Stimulated activated CD4-positive, alpha-beta T cell treated with anti-CD3 and anti-CD28 coated beads, Interleukin-12 subunit alpha, Interleukin-12 subunit beta, amount 100 ng/mL, for 48 hours (primary cell): ENCODE results near the gene ODC1.
A peak's percentile ranks its signal among the peaks of the same experiment; 100 is the strongest.

Experiments
- DNase-seq, 3 donors: peaks; one replicate each; pipeline ENCODE4 v3.0.0-alpha.2; 2020; ENCODE audit warnings: low read depth in 2 of 3, low spot score in 1 of 3

Gene ODC1

DNA sequence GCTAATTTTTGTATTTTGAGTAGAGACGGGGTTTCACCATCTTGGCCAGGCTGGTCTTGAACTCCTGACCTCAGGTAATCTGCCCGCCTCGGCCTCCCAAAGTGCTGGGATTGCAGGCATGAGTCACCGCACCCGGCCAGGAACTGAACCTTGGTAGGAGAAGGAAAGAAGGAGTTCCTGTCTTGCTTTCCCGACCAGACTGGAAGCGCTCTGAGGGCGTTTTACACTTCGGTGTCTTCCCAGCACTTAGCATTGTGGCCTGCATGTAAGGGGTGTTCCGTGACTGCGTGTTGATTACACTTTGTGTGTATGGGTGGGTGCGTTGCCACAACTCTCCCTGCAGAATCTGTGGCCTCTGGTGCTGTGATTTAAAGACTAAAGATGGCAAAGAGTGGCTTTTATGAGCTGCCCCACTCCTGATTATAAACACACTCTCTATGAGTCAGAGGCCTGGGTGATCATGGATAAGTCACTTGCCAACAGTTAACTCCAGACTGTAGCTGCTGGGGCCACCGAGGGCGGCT lies 46.0 kb downstream of the ODC1 start:
- DNase-seq = no peak

DNA sequence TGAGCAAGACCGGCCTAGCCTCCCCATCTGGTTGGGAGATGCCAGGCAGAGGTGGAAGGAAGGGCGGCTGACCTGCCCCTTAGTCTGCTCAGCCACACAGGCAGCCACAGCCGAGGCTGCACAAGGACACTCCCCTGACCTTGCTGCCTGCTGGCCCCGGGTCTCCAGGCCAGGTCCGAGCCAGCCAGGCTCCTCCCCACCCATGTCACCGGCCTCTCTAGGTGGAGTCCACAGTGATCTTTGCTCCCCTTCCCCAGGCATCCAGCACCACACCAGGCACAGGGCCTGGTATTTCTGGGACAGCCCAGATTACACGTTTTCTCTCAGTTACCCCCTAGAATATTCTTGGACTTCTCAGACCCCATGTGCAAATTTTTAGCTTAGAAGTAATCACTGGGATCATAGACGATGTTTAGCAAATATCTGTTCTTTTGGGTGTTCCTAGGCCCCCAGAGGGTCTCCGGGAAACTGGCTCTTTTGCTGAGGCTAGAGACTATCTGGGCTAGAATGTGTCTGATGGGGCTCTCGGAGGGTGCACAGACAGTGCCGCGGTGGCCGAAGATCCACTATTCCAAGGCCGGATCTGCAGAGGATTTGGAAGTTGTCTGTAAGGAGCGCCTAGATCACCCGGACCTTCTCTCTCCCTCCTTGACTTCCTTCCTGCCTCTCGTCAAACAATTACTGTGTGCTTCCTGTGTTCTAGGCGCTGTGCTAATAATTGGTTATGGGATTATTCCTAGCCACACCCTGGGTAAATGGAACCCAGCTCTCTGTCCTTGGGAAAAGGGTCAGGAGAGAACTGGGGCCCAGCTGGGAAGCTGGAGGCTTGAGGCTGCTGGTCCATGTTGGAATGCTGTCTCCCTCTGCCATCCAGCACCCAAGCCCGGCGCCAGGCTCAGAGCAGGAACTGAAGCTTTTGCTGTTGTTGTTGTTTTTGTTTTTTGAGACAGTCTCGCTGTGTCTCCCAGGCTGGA lies 46.9 kb downstream of the ODC1 start:
- no peak for DNase-seq

DNA sequence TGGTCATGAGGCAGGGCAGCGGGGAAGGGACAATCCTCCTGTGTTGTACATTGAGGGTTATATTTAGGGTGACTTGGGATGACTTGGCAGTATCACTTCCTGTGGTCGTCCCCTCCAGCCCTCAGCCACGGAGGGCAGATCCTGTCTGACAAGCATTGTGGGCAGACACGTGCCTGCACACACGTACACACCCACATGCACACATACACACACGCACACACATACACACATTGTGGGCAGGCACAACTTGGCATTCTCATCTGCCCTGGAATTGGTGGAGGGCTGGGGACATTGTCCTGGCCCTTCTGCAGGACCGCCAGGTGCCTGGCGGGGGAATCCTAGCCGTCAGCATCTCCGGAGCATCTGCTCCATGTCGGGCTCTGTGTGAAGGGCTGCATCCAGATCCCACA lies 47.6 kb downstream of the ODC1 start:
- DNase-seq = peak; percentile 27 to 52 (median 50)

DNA sequence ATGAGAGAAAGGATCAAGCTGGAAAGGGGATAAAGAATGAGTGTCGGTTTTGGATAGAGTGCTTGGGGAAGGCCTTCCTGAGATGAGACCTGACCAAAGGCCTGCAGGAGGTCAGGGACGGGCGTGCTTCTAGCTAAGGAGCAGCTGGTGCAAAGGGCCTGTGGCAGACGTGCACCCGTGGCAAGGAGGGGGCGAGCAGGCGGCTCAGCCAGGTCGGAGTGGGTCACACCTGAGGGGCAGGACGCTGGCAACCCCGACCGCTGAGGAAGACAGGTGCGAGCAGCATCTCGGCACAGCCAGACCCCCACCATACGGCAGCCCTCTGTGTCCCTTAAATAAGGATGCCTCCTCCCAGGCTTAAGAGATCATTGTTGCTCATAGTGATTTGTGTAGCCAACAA lies 48.1 kb downstream of the ODC1 start:
- DNase-seq = no peak

DNA sequence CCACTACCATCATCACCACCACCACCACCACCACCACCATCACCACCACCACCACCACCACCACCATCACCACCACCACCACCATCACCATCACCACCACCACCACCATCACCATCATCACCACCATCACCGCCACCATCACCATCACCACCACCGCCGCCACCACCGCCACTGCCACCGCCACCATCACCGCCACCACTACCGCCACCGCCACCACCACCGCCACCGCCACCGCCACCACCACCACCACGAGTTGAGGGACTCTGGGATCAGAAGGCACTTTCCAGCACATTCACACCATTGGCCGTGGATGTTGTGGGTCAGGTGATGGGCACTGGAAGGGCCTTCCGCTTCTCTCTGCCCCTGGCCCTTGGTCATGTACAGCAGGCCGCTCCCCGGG lies 48.8 kb downstream of the ODC1 start:
- DNase-seq = no peak

DNA sequence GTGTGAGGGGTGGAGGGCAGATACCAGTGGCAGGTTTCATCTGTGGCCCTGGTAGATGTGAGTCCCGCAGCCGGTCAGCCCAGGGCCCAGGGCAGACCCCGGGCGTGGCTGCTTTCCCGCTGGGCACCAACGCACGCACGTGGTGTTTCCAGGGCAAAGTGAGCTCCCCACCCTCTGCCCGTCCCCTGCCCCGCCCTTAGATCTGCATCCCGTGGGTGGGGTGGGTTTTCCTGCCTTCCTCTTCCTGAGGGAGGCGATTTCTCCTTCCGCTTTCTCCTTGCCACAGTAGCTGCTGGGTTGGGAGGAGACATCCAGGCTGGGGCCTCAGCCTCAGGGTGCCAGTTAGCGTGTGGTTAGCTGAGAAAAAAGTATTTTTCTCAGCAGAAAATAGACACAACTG lies 49.6 kb downstream of the ODC1 start:
- DNase-seq = no peak

DNA sequence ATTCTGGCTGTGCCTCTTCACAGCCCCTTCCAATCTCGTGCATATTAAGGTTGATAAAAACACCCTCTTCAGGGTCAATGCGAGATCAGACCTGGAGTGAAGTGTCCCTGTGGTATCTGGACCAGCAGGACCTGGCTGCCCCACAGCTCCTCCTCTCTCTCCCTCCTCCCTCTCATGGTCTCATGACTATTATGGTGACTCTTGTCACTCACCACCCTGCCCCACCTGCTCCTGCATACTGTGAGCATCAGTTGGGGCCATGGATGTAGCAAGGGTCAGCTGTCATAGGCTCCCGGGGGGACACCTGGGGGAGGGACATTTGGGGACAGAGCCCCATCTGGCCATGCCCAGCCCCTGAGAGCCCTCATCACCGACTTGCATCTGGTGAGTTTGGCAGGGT lies 50.2 kb downstream of the ODC1 start:
- DNase-seq = no peak

DNA sequence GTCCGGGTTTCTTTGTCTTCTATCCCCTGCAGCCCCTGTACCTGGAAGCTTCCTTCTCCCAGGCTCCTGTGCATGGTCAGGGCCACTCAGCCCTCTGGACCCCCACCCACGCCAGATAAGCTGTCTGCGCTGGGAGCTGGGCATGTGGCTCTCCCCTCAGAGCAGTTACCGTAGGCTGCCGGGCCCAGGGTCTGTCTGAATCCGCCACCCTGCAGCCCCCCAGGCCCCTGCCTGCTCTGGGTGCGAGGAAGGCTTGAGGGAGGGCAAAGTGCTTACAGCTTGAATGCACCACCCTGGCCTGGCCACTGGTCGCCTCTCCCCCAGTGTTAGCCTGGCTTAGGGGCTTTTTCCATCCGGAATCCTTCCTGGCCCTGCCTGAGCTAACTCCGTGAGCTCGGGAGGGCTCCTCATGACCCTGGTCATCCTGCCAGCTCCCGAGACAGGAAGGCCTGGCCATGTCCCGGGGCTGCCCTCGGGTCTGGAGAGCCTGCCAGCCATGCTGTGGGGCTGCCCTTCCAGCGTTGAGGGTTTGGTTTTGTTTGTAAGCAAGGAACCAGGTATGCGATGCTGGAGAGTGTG lies 50.7 kb downstream of the ODC1 start:
- no peak for DNase-seq

DNA sequence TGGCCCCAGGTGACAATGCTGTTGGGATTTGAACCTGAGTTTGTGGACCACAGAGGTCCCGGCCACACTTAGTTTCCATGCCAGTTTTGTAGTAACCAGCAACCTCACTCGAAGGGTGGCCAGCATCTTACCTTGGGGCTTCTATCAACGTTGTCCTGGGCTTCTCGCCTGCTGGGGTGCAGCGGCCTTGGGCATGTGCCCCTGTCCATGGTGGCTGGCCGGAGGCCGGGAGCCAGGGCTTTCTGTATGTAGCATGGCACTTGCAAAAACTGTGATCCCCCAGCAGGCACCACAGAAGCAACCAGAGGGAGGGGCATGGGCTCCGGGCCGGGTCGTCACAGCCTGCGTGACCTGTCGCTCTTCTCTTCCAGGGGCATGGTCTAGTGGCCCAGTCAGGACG lies 51.7 kb downstream of the ODC1 start:
- no peak for DNase-seq

DNA sequence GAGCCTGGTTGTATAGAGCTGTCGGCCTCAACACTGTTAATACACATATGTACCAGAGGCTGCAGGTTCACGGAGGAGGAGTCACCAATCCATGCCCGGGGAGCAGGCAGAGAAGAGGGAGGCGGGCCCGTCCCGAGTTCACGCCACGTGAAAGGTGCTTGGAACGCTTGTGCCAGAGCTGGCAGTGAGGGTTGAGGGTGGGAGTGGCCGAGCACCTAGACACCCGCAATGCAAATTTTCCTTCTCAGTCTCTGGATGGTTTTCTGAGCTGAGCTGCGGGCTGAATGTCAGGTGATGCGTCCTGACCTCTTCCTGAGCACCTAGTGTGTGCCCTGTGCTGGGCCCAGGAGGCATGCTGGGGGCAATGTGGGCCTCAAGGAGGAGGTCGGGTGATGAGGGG lies 52.2 kb downstream of the ODC1 start:
- DNase-seq = no peak

DNA sequence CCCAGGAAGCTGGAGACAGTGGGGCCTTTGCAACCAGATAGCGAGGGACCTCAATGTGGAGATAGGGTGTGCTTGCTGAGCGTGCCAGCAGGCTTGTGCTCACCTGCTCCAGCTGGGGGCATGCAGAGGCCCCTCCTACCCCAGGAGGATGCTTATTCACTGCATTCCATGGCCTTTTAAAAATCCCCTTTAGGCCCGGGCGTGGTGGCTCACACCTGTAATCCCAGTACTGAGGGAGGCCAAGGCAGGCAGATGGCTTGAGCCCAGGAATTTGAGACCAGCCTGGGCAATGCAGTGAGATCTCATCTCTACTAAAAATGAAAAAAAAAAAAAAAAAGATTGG lies 54.5 kb downstream of the ODC1 start:
- DNase-seq = no peak

DNA sequence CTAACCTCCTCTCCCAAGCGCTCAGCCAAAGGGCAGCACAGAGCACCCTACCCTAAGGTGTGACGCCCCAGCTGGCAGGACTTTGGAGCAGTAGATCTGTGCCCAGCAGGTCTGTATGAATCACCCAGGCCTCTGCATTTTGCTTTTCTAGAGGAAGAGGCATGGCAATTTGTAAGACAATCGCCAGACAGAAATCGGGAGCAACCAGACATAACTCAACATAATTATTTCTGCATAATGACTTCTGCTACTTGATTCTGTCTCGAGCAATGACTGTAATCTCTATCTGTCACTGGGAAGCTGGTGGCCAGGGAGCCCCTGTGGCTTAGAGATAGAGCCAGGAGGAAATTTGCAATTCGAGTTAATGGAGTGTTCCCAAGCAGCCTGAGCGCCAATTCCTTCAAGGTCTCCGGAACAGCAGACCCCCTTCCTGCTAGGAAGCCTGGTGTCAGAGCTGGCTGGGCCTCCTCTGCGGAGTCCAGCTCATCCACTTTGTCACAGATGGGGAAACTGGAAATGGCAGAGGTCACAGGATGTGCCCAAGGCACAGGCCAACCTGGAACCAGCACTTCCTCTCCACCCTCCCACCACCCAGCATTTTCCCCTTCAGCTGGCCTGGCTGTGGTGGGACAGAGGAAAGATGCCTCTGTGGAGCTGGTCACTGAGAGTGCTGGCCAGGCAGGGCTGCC lies 55.0 kb downstream of the ODC1 start:
- DNase-seq = no peak

DNA sequence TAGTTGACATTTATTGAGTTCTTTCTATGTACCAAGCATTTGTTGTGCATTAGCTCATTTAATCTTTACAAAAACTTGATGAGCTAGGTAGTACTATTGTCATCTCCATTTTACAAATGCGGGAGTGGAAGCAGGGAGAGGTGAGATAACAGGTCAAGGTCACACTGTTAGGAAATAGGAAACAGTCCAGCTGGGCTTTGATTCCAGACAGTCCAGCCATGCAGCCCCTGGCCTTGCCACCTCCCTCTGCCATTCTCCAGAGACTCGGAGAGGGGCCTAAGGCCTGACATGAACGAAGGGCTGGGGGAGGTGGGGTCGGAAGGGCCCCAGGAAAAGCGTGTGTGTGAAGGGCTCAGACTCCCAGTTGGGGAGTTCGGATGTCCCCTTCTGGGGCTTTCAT lies 55.6 kb downstream of the ODC1 start:
- DNase-seq = no peak

DNA sequence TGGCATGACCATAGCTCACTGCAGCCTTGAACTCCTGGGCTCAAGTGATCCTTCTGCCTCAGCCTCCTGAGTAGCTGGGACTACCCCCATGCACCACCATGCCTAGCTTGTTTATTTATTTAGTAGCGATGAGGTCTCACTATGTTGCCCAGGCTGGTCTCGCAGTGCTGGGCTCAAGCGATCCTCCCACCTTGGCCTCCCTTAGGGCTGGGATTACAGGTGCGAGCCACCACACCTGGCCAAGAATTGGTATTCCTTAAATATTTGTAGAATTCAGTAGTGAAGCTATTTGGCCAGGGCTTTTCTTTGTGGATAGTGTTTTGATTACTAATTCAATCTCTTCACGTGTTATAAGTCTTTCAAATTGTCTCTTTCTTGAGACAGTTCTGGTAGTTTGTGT lies 56.0 kb downstream of the ODC1 start:
- no peak for DNase-seq

DNA sequence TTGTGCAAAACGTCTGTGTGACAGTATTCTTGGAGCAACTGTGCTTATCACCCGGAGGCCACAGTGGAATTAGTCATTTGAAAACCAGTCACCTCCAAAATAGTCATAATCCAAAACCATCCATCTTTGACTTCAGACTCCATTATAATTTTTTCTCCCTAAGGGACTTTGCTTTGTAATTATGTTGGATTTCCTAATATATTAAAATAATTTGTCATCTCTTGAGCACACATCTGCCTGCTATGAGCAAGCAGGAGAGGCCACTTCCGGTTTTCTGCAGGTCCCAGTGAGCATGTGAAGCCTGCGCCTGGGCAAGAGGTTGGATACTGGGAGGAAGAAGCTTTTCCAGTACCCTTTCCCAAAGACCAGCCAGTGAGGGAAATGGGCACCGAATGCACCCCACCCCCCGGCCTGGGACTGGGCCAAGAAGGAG lies 57.7 kb downstream of the ODC1 start:
- DNase-seq = no peak
